Neutrophil (primary cell): ENCODE measurements around the gene VAV1.
"Not testable (repeated sequence)": the region's sequence is repeated elsewhere in the genome, so short reads cannot be mapped to it uniquely, and the experiment has no call there.

ENCODE experiments used
- H3K27ac ChIP-seq: fragments of 200-600 bp; sonication (generic); 2 replicates; pipeline ENCODE4 v1.5.1; 2016; ENCODE audit warnings: mild to moderate bottlenecking, moderate library complexity
- H3K27me3 ChIP-seq: fragments of 200-600 bp; sonication (generic); 2 replicates; pipeline ENCODE4 v1.6.0; 2016; ENCODE audit warnings: mild to moderate bottlenecking
- H3K36me3 ChIP-seq: fragments of 200-600 bp; sonication (generic); 2 replicates; pipeline ENCODE4 v1.5.1; 2017
- H3K4me1 ChIP-seq, 2 experiments: fragments of 200-600 bp in 1 of 2; sonication (generic) in 1 of 2; 1 replicate in 1 of 2; 2 replicates in 1 of 2; pipeline versions ENCODE4 v1.5.1 to v1.6.1; 2013 to 2016; ENCODE audit warnings: low read depth in 1 of 2, low read length in 1 of 2, mild to moderate bottlenecking in 1 of 2, moderate library complexity in 1 of 2; ENCODE audit not compliant: control insufficient read depth in 1 of 2, insufficient read depth in 1 of 2
- H3K4me3 ChIP-seq, 2 experiments: fragments of 200-600 bp in 1 of 2; sonication (generic) in 1 of 2; 1 replicate in 1 of 2; 2 replicates in 1 of 2; pipeline ENCODE4 v1.5.1; 2013 to 2016; ENCODE audit warnings: low read depth in 1 of 2, low read length in 1 of 2, mild to moderate bottlenecking in 1 of 2, moderate library complexity in 1 of 2
- H3K9me3 ChIP-seq: fragments of 200-600 bp; sonication (generic); 2 replicates; pipeline ENCODE4 v1.5.1; 2016
- TF ChIP-seq, protein P1 (sequence below): fragments of 200-600 bp; sonication (generic); IDR thresholded peaks from 2 replicates; pipeline ENCODE4 v1.5.1; 2016; ENCODE audit warnings: antibody characterized with exemption

Gene VAV1

GRCh38 chr19:6828698-6829633, 56.5 kb downstream of the VAV1 start:
- Histone ChIP-seq H3K27ac (peak overlapping the region; percentile 35), H3K4me3 (no peak overlapping the region), H3K4me1 (peaks cover 0 to 4% of the 10 kb centered on the region in 2 experiments), H3K9me3 (no peaks in the 10 kb centered on the region), H3K27me3 (no peaks in the 10 kb centered on the region), H3K36me3 (peaks cover 100% of the 10 kb centered on the region)
- TF ChIP-seq, protein P1, sequence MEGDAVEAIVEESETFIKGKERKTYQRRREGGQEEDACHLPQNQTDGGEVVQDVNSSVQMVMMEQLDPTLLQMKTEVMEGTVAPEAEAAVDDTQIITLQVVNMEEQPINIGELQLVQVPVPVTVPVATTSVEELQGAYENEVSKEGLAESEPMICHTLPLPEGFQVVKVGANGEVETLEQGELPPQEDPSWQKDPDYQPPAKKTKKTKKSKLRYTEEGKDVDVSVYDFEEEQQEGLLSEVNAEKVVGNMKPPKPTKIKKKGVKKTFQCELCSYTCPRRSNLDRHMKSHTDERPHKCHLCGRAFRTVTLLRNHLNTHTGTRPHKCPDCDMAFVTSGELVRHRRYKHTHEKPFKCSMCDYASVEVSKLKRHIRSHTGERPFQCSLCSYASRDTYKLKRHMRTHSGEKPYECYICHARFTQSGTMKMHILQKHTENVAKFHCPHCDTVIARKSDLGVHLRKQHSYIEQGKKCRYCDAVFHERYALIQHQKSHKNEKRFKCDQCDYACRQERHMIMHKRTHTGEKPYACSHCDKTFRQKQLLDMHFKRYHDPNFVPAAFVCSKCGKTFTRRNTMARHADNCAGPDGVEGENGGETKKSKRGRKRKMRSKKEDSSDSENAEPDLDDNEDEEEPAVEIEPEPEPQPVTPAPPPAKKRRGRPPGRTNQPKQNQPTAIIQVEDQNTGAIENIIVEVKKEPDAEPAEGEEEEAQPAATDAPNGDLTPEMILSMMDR, result no peak

DNA sequence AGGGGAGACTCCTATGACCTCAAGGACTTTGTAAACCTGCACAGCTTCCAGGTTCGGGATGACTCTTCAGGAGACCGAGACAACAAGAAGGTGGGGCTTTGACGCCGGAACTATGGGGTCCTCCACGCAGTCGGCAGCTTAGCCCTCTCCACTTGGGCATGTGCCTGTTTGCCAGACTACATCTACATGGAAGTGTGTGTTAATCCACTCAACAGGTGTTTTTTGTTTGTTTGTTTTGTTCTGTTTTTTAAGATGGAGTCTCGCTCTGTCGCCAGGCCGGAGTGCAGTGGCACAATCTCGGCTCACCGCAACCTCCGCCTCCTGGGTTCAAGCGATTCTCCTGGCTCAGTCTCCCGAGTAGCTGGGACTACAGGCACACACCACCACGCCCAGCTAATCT, 57.3 kb downstream of the VAV1 start:
- not testable (repeated sequence) for H3K9me3 ChIP-seq, H3K4me3 ChIP-seq, H3K4me1 ChIP-seq, H3K27me3 ChIP-seq
- H3K36me3 ChIP-seq, result peaks cover 98% of the 10 kb centered on the region
- H3K27ac ChIP-seq, result peak overlapping the region; percentile 60

DNA sequence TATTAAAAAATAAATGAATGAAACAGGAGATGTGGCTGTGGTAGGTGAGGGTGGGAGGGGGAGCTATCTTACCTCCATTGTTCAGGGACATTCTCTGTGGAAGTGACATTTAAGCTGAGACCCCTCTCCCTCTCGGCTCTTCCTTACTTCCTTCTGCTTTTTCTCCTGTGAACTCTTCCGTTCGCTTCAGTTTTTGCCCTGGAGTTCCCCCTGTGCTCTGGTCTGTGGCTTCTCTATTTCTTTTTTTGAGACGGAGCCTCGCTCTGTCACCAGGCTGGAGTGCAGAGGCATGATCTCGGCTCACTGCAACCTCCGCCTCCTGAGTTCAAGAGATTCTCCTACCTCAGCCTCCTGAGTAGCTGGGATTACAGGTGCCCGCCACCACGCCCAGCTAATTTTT, 58.6 kb downstream of the VAV1 start:
- H3K36me3 ChIP-seq, result peaks cover 98% of the 10 kb centered on the region

GRCh38 chr19:6832412-6832811, 59.9 kb downstream of the VAV1 start:
- H3K4me1 ChIP-seq, result peaks cover 0 to 4% of the 10 kb centered on the region in 2 experiments
- no peaks in the 10 kb centered on the region for H3K27me3 ChIP-seq
- no peaks in the 10 kb centered on the region for H3K9me3 ChIP-seq
- peak overlapping the region; percentile 60 for H3K27ac ChIP-seq
- H3K4me3 ChIP-seq, result no peak overlapping the region
- TF ChIP-seq, protein P1, result no peak
- peaks cover 98% of the 10 kb centered on the region for H3K36me3 ChIP-seq

More for the DNA sequence above, 58.6 kb downstream of the VAV1 start:
- H3K9me3 ChIP-seq, H3K4me1 ChIP-seq, H3K27me3 ChIP-seq, H3K4me3 ChIP-seq: not testable (repeated sequence)
- H3K27ac ChIP-seq, result peak overlapping the region; percentile 60

DNA sequence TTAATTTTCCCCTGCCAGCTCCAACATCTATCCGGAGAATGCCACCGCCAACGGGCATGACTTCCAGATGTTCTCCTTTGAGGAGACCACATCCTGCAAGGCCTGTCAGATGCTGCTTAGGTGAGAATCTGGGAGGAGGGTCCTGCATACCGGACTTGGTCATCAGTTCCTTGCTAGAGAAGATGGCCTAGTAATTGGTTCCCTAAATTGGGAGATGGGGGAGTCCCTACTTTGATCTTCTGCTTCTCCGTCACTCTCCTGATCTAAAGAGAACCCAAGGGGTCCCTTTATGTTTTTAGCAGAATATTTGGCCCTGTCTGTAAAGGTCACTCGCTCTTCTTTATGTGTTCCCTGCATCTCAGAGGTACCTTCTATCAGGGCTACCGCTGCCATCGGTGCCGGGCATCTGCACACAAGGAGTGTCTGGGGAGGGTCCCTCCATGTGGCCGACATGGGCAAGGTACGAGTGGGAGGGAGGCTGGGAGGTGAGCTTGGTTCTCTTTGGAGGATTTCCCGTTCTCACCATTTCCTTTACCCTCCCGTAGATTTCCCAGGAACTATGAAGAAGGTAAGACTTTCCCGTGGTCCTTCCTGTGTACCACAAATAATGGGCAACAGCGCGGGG, 60.8 kb downstream of the VAV1 start:
- TF ChIP-seq, protein P1, result no peak
- H3K36me3 ChIP-seq, result peaks cover 98% of the 10 kb centered on the region
- no peaks in the 10 kb centered on the region for H3K27me3 ChIP-seq
- peak overlapping the region; percentile 60 for H3K27ac ChIP-seq
- no peak overlapping the region for H3K4me3 ChIP-seq
- peaks cover 0 to 4% of the 10 kb centered on the region in 2 experiments for H3K4me1 ChIP-seq
- H3K9me3 ChIP-seq, result no peaks in the 10 kb centered on the region

- H3K27me3 ChIP-seq, result no peaks in the 10 kb centered on the region
- H3K4me3 ChIP-seq, result no peak overlapping the region
- TF ChIP-seq, protein P1, result no peak
- H3K27ac ChIP-seq, result no peak overlapping the region
- H3K4me1 ChIP-seq, result peaks cover 0 to 4% of the 10 kb centered on the region in 2 experiments
- H3K9me3 ChIP-seq, result no peaks in the 10 kb centered on the region
- peaks cover 98% of the 10 kb centered on the region for H3K36me3 ChIP-seq
Measured at GRCh38 chr19:6834433-6834832, 61.9 kb downstream of the VAV1 start.
